ENCODE results near the gene BATF2. TPM values are rescaled to one million over a fixed set of nuclear protein-coding genes. Genes with fewer than 3 reads are reported as not detected.
"Not testable (repeated sequence)": the region's sequence is repeated elsewhere in the genome, so short reads cannot be mapped to it uniquely, and the experiment has no call there.

BATF2 gene
- total RNA-seq, 1 donor from 2014 or later, result not detected

DNA sequence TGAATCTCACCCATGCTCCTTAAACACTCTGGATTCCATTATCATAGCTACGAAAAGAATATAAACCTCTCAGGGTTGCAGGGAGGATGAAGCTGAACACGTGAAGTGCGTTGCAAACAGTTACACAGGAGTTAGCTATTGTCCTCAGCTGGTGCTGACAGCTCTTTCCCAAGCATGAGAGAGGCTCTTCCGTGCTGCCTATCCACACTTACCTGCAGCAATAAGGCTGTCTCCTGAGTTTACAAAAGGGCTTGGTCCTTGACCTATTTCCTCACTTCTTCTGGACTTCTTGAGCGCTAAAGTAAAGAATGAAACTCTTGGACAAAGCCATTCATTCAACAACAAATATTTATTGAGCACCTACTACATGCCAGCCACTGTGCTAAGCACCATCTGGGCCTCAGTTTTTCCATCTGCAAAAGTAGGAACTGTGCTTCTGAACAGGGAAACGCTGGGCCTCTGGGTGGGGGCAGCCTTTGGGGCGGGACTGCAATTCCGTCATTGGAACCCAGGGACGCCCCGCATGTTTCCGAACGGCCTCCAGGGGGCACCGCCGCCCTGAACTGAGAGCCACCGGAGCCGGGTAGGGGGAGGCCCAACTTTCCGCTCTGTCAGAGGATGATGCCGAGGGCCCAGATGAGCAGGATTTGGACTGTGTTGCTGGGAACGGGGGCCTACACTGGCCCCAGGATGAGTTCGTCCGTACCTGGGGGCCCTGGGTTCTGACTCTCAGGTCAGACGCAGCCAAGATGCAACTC lies 16.5 kb upstream of the BATF2 start:
- peak; percentile 73 for DNase-seq

DNA sequence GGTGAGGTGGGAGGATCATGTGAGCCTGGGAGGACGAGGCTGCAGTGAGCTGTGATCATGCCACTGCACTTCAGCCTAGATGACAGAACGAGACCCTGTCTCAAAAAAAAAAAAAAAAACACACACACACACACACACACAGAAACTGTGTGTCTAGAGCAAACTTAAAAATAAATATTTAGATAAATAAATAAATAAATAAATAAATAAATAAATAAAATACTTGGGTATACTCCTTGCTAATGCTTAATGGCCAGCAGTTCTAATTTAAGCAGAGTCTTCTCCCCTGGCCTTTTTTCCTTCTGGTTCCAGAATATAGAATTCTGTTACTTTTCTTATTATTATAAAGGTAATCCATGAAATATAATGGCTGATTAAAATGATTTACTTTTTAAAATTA lies 12.1 kb upstream of the BATF2 start:
- no peak for DNase-seq

DNA sequence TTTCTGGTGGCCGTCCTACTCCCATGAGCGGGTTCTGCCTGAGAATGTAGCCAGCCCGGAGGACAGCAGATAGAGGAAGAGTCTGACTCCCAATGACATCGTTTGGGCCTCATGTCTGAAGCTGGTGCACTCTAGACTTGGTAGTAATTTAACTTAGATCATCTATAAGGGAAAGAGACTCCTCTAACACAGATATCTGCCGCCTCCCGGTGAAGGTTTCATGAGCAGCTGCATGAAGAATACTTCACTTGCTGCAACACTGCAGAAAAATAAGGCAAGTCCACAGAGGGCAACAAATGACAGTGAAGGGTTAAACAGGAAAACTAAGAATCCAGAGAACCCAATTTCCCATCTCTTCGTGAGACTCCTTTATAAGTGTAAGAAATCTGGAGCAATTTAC lies 11.2 kb upstream of the BATF2 start:
- DNase-seq, result no peak

DNA sequence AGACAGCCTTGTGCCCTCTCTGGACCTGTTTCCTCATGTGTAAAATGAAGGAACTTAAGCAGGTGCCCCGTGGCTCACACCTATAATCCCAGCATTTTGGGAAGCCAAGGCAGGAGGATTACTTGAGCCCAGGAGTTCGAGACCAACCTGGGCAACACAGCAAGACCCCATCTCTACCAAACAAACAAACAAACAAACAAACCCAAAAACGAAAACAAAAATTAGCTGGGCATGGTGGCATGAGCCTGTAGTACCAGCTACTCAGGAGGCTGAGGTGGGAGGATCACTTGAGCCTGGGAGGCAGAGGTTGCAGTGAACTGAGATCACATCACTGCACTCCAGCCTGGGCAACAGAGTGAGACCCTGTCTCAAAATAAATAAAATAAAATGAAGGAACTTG lies 7.2 kb upstream of the BATF2 start:
- DNase-seq, result not testable (repeated sequence)

DNA sequence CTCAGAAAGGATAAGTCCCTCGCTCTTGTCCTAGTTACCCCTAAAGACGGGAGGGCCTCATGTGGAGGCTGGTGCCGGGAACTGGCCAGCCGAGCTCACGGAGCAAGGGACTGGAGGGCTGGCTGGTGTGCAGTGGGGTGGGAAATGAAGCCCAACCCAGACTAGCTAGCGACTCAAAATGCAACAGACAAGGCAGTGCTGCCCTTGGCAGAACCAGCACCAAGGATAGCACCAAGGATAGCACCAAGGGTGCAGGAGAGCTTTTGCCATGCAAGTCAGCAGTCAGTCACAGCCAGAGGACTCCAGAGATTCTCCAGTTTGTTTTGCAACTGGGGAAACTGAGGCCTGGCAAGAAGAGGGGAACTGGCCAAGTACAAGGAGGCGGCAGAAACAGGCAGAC lies 6.5 kb upstream of the BATF2 start:
- no peak for DNase-seq

DNA sequence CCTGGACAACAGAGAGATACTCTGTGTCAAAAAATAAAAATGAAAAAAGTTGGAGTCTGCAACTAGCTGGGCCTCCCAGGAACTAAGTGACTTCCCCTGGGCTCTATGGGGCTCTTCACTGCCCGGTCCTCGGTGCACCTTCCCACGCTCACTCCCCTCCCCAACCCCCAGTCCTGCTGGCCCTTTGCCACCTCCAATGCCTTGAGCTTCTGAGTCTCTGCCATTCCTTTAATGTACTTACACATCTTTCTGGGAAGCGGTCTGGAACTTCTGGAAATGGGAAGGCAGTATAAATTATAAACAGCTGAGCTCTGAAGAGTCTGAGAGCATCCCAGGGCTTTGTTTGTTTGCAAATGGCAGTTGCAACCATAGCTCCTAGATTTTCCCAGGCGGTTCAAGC lies 5.9 kb upstream of the BATF2 start:
- DNase-seq, result no peak

DNA sequence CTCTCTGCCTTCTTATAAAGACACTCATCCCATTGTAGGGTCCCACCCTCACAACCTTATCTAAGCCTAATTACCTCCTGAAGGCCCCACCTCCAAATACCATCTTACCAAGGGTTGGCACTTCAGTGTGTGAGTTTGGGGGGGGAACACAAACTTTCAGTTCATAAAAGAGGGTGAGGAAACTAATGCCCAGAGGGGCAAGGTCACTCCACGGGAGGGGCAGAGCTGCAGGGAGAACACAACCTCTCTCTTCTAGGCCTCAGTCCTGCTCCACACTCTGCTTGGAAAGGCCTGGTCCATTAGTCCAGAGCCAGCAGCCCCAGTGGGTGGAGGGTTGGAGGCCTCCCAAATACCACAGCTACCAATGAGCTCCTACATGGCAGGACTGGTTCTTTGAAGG lies 2.7 kb upstream of the BATF2 start:
- DNase-seq, result no peak

DNA sequence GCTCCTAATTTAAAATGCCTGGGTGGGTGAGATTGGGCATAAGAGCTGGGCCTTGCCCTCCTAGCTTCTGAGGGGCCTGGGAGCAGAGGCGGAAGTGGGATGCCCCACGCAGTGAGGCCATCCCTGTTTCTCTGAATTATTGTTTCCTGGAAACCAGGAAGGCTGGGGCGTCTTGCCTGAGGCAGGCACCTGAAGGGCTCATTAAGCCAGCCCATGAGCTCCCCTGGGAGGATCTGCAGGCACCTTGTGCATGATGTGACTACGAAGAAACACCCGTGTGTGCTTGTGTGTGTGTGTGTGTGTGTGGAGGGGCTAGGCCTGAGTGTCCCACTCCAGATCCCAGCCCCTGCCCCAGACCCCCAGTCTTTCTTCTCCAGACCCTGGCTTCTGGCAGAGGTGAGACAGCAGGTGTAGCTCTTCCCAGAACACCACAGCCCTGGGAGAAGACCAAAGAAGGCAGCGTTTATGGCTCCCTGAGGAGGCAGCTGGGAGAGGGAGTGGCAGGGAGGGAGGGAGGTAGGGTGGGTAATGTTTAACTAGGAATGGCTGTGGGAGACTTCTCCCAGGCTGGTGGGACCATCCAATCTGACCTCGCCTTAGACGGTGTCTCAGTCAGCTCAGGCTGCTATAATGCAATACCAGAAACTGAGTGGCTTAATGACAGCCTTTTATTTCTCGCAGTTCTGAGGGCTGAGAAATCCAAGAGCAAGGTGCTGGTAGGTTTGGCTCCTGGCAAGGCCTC lies 2.1 kb upstream of the BATF2 start:
- DNase-seq, result no peak

DNA sequence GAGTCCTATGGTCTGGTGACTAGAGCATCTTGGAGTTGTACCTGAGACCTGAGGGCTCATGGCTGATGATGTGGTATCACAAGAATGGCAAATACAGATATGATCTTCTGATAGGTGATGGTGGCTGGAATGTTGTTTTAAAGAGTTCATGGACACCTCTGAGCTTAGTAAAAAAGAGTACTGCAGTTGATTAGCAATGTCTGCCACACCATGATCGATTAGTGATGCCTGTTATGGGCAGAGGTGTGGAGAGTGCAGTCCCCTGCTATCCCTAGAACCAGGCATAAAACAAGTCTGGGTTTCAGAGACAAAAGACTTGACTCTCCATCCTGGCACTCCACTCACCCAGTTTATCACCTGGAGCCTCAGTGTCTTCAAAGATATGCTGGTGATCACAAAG lies 1.4 kb upstream of the BATF2 start:
- no peak for DNase-seq

DNA sequence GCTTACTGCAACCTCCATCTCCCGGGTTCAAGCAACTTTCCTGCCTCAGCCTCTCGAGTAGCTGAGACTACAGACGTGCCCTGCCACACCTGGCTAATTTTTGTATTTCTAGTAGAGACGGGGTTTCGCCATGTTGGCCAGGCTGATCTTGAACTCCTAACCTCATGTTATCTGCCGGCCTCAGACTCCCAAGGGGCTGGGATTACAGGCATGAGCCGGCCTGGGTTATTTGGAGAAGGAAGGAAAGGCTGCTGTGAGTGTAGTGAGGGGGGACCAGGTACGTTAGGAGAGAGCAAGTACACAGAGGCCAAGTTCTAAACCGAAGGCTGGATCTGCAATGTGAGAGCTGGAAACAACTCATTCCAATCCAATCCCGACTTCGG lies 453 bp downstream of the BATF2 start:
- DNase-seq, result no peak

DNA sequence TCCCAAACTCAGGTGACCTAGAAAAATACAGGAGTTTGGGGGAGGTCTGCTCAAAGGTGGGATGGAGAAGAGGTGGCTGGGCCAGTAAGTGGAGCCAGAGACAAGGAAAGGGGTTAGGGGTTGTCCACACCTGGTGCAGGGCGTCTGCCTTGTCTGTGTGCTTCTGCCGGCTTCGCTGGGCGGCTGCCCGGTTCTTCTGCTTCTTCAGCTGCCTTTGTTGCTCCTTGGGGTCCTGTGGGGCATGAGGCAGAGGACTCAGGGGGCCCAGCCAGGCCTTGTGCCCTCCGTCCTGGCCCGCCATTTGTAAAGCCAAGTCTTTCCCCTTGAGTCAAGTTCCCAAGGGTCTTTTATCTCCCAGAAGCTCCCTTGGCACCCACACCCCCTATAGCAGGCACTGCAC lies 2.5 kb downstream of the BATF2 start:
- no peak for DNase-seq

DNA sequence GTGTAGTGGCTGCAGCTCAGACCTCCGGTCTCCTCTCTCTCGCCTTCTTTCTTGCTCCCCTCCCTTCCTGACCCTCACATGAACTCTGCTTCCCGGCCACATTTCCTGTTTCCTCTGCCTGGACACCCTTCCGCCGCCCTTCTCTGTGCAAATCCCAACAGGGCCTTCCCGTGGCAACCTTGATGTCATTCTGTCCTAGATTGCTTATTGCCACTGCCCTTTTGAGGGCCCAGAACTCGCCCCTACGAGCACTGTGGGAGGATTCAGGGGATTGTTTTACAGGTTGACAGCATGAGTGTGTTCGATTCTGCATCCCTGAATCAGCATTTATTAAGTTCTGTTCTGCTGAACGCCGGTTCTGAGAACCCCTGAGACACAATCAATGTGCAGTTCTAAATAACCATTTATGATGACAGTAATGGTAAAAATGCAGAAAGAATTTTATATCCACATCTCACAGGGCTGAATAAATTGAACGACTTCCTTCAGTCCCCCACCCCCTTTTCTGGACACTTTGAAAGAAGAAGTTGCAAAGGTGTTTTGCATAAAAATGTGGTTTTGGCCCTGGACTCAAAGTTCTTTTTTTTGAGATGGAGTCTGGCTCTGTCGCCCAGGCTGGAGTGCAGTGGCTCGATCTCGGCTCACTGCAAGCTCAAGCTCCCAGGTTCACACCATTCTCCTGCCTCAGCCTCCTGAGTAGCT lies 6.4 kb downstream of the BATF2 start:
- DNase-seq, result no peak

DNA sequence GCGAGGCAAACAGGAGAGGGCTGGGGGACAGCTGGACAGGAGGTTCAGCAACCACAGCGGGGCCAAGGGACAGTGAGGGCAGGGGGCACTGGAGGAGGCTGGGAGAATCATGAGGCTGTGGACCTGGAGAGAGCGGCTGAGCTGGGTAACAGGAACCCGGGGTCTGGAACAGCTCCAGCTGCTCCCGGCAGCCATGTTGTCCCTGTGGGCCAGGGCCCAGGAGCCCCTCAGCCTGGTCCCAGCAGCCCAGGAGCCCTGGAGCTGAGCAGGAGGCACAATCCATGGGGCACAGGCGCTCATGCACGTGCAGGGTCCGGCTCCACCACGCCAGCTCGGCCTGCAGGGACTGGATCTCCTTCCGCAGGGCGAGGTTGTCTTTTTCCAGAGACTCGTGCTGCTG lies 7.4 kb downstream of the BATF2 start:
- no peak for DNase-seq

DNA sequence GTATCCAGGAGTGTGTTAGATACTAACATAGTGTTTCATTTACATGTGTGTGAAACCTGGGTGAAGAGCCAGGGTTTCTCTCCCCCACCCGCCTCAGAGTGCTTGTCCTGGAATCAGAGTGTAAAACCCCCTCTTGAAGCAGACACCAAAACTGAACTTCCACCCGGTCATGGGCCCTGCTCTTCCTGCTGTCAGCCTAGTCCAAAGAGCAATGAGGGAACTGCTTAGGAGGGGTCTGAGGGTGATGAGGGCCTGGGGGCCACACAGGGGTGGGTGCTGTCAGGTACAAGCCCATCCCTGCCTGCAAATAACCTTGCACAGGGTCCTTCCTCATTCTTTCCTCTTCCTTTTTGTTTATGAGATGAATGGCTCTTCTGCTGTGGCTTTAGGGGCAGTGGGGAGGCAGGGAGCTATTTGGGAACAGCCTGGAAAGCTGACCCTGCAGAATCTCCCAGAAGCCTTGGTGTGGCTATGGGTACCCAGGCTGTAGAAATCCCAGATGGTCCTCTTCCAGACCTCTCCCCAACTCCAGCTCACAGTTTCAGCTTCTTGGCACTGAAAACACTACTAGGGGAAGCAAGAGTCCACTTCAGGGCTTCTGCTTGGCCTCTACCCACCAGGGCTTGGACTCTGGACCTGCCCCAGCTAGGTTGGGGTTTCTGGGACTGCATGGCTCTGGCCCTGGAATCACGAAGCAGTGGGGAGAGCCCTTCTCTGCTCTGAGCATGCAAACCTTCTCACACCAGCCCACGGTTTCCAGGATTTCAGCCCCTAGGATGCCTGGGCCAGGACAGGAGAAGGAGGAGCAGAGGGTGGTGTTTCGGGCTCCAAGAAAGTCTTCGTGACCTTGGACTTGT lies 8.5 kb downstream of the BATF2 start:
- DNase-seq, result no peak

DNA sequence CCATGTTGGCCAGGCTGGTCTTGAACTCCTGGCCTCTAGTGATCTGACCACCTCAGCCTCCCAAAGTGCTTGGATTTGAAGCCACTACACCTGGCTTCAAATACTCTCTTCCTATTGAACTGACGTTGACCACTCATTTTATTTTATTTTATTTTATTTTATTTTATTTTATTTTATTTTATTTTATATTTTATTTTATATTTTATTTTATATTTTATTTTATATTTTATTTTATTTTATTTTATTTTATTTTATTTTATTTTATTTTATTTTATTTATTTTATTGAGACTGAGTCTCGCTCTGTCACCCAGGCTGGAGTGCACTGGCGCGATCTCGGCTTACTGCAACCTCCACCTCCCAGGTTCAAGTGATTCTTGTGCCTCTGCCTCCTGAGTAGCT lies 13.4 kb downstream of the BATF2 start:
- not testable (repeated sequence) for DNase-seq

DNA sequence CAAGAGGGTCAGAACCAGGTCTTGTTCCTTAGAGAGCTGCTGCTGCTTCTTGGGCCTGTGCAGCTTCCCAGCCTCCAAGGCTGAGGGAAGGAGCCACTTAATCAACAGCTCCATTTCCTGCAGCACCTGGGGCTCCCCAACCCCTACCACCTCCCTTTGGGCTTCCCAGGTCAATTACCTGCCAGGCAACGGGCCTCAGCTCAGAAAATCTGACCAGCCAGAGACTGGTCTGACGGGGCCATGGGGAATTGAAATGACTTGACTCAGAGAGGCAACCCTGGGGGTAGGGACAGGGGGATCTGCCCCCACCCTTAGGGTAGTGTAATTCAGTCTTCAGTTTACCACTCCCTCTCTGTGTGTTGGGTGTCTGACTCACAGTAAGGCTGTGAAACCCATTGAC lies 20.1 kb downstream of the BATF2 start:
- DNase-seq, result no peak

DNA sequence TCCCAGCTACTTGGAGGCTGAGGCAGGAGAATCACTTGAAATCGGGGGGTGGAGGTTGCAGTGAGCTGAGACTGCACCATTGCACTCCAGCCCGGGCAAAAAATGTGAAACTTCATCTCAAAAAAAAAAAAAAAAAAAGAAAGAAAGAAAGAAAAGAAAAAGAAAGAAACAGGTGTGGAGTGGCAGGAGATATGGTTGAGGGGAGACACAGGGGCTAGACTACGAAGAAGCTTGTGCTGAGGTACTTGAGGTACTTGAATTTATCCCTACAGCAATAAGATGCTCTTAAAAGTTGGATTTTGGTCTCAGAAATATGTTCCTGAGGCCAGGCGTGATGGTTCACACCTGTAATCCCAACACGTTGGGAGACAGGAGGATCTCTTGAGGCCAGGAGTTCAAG lies 22.6 kb downstream of the BATF2 start:
- DNase-seq, result no peak

DNA sequence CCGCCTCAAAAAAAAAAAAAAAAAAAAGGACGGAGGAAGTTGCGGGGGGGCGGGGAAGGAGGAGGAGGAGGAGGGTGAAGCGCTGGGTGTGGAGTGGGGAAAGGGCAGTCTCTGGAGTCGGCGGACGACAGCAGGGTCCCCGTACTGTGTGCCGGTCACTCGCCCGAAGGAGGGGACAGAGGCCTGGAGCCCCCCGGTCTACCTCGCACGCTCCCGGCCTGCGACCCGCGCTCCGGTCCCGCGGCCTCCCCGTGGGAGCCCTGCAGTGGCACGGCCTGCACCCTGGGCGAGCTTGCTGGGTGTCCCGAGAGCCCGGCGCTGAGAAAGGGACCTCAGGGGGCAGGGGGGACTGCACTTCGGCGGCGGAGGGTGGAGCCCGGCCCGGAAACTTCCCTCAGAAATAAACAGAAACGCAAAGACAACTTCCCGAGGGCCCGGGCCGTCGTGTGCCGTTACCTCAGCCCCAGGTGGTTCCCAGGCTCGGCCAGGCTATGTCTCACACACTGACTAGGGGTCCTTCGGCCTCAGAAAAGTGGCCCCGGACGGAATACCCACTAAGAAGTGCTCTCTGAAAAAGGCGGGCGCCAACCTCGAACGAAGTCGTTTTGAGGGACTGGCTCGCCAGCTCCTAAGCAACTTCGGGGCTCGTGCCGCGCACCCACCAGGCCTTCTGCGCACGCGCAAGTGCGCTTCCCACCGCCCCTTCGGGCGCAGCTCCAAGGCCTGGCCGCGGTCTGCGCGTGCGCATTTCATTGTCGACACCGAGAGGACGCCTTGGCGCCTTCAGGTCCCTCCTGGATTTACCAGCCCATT lies 25.1 kb downstream of the BATF2 start, which contains the start of gene MAJIN:
MAJIN (minus strand) TSS at position 688 of the 813 bp plus-strand sequence. CDS start 12,703 bp downstream, outside the sequence.
- DNase-seq, result peak; percentile 27

DNA sequence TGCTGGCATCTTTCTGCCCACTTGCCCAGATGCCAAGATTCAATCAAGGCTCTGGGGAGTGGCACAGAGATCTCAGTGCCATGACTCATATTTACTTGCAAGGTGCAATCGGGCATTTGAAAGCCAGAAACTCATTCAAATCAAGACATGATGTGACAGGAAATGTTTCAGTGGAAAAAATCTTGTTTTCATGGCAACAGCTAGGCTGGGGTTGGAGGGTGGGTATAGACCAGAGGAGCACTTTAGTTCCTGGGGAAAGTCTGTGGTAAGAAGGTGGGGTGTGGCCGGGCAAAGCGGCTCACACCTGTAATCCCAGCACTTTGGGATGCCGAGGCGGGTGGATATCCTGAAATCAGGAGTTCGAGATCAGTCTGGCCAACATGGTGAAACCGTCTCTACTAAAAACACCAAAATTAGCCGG lies 26.0 kb downstream of the BATF2 start:
- no peak for DNase-seq

DNA sequence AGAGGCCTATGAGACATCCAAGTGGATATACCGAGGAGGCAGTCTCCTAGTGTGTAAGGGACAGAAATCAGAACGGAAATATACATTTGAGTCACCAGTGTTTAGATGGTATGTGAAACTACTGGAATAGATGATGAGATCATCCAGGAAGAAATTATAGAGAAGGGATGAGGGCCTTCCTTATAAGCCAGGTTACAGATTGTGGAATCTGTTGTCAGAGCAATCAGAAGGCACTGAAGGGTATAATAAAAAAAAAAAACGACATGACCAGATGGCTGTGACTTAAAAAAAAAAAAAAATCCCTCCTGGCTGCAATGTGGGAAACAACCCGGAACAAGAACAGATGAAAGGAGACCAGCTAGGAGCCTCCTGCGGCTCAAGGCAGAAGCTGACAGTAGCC lies 27.6 kb downstream of the BATF2 start:
- DNase-seq, result no peak

DNA sequence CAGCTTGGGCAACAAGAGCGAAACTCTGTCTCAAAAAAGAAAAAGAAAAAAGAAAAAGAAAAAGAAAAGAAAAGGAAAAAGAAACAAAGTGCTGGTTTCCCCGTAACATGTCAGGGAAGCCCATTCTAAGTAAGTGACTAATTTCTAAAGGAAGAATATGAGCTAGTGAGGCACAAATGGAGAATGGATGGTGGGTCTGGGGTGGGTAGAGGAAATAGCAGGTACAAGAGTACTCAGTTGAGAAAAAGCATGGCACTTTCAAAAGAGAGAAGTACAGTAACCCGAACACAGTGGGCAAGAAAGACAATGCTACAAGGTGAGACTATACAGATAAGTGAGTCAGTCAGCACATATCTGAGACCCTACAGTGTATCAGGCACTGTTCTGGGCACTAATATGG lies 29.4 kb downstream of the BATF2 start:
- no peak for DNase-seq
